IMR-90 (cell line): ENCODE data around the gene MEPCE. TPM values are rescaled to one million over a fixed set of nuclear protein-coding genes. Genes with fewer than 3 reads are reported as not detected.

ENCODE experiments used
- FOS ChIP-seq: fragments of 150-350 bp; IDR thresholded peaks from 2 replicates; pipeline ENCODE4 v1.6.1; 2016; ENCODE audit warnings: low read depth, low read length
- MAFK ChIP-seq: IDR thresholded peaks from 2 replicates; pipeline ENCODE4 v1.6.1; 2012; ENCODE audit warnings: low read depth, low read length, improper control_type of control experiment
- polyA plus RNA-seq, 3 experiments: library from polyadenylated mRNA; depleted of rRNA; stranded (reverse); fragments of >200 nt; gene quantifications; 2 replicates each; pipeline ENCODE4 v1.2.3, GENCODE V29; 2012; ENCODE audit warnings: low replicate concordance in 1 of 3
- total RNA-seq: library from RNA; depleted of rRNA; stranded (reverse); fragments of >200 nt; gene quantifications from 2 replicates; pipeline ENCODE4 v1.2.3, GENCODE V29; 2012; rRNA removed

The MEPCE gene
- total and polyA plus RNA-seq, 2 of the 4 experiments (the other 2 are of a cell fraction): 18.2 to 22.9 TPM

GRCh38 chr7:100483090-100483721 lies 53.6 kb downstream of the MEPCE start (continued):
- TF ChIP-seq FOS: no peak
- TF ChIP-seq MAFK: no peak

Other genes starting within 250 kb of the MEPCE start
- not detected in 2 replicates for gene PVRIG, start 209.9 kb upstream of the MEPCE start, total RNA-seq
- gene PVRIG, start 209.9 kb upstream of the MEPCE start, polyA plus RNA-seq (2012; rRNA removed): not detected in 2 replicates
- not detected in 2 replicates for gene SPDYE3, start 122.1 kb upstream of the MEPCE start, total RNA-seq
- gene SPDYE3, start 122.1 kb upstream of the MEPCE start, polyA plus RNA-seq (2012; rRNA removed): not detected in 2 replicates
- gene PILRB, start 71.7 kb upstream of the MEPCE start, total RNA-seq: 3.3 and 3.4 TPM in 2 replicates
- 22.1 and 22.2 TPM in 2 replicates for gene PILRB, start 71.7 kb upstream of the MEPCE start, polyA plus RNA-seq (2012; rRNA removed)
- gene PILRA, start 56.3 kb upstream of the MEPCE start, total RNA-seq: not detected in 2 replicates
- 0.13 and 0.56 TPM in 2 replicates for gene PILRA, start 56.3 kb upstream of the MEPCE start, polyA plus RNA-seq (2012; rRNA removed)
- gene ZCWPW1, start 1.1 kb upstream of the MEPCE start, total RNA-seq: 0.56 and 0.72 TPM in 2 replicates
- gene ZCWPW1, start 1.1 kb upstream of the MEPCE start, polyA plus RNA-seq (2012; rRNA removed): 0.76 and 1.3 TPM in 2 replicates
- 5.6 and 7.8 TPM in 2 replicates for gene PPP1R35, start 6.7 kb downstream of the MEPCE start, total RNA-seq
- gene PPP1R35, start 6.7 kb downstream of the MEPCE start, polyA plus RNA-seq (2012; rRNA removed): 25.5 and 36.7 TPM in 2 replicates
- 0.54 and 1.1 TPM in 2 replicates for gene SPACDR, start 34.4 kb downstream of the MEPCE start, total RNA-seq
- 1.3 and 2.1 TPM in 2 replicates for gene SPACDR, start 34.4 kb downstream of the MEPCE start, polyA plus RNA-seq (2012; rRNA removed)
- 9.3 and 10.0 TPM in 2 replicates for gene TSC22D4, start 49.4 kb downstream of the MEPCE start, total RNA-seq
- gene TSC22D4, start 49.4 kb downstream of the MEPCE start, polyA plus RNA-seq (2012; rRNA removed): 29.9 and 32.4 TPM in 2 replicates
- 0.18 and 0.28 TPM in 2 replicates for gene NYAP1, start 54.1 kb downstream of the MEPCE start, total RNA-seq
- 1.3 and 1.5 TPM in 2 replicates for gene NYAP1, start 54.1 kb downstream of the MEPCE start, polyA plus RNA-seq (2012; rRNA removed)
- gene AGFG2, start 109.4 kb downstream of the MEPCE start, total RNA-seq: 3.0 and 4.2 TPM in 2 replicates
- 10.0 and 14.2 TPM in 2 replicates for gene AGFG2, start 109.4 kb downstream of the MEPCE start, polyA plus RNA-seq (2012; rRNA removed)
- not detected in 2 replicates for gene SAP25, start 144.1 kb downstream of the MEPCE start, total RNA-seq
- gene SAP25, start 144.1 kb downstream of the MEPCE start, polyA plus RNA-seq (2012; rRNA removed): 1.8 and 2.3 TPM in 2 replicates
- gene LRCH4, start 156.3 kb downstream of the MEPCE start, total RNA-seq: 5.0 and 6.1 TPM in 2 replicates
- gene LRCH4, start 156.3 kb downstream of the MEPCE start, polyA plus RNA-seq (2012; rRNA removed): 41.3 and 42.2 TPM in 2 replicates
- gene FBXO24, start 156.5 kb downstream of the MEPCE start, total RNA-seq: 0.28 and 0.54 TPM in 2 replicates
- gene FBXO24, start 156.5 kb downstream of the MEPCE start, polyA plus RNA-seq (2012; rRNA removed): 0.29 and 0.43 TPM in 2 replicates
- gene PCOLCE, start 172.5 kb downstream of the MEPCE start, total RNA-seq: 22.6 and 25.6 TPM in 2 replicates
- 364 and 385 TPM in 2 replicates for gene PCOLCE, start 172.5 kb downstream of the MEPCE start, polyA plus RNA-seq (2012; rRNA removed)
- gene MOSPD3, start 182.7 kb downstream of the MEPCE start, total RNA-seq: 2.2 and 2.3 TPM in 2 replicates
- 23.2 and 30.0 TPM in 2 replicates for gene MOSPD3, start 182.7 kb downstream of the MEPCE start, polyA plus RNA-seq (2012; rRNA removed)
- under 0.01 and 0.18 TPM in 2 replicates for gene TFR2, start 211.7 kb downstream of the MEPCE start, total RNA-seq
- 0.24 and 0.50 TPM in 2 replicates for gene TFR2, start 211.7 kb downstream of the MEPCE start, polyA plus RNA-seq (2012; rRNA removed)
- gene ACTL6B, start 226.6 kb downstream of the MEPCE start, total RNA-seq: not detected in 2 replicates
- gene ACTL6B, start 226.6 kb downstream of the MEPCE start, polyA plus RNA-seq (2012; rRNA removed): not detected in 2 replicates
- 62.0 and 67.5 TPM in 2 replicates for gene GNB2, start 243.9 kb downstream of the MEPCE start, total RNA-seq
- gene GNB2, start 243.9 kb downstream of the MEPCE start, polyA plus RNA-seq (2012; rRNA removed): 245 and 279 TPM in 2 replicates